ENCODE results near the gene ATP9B.

GRCh38 chr18:79108549-79109215 is 39.5 kb downstream of the ATP9B start:
- TF ChIP-seq ZNF274 (IDR thresholded peaks at IDR 0.05; ENCODE audit: low read depth, low read length) (no peak), YY1 (IDR thresholded peaks at IDR 0.05; ENCODE audit: insufficient read depth, insufficient read length) (no peak)
